Measurements from ENCODE around the gene SMG9.

DNA sequence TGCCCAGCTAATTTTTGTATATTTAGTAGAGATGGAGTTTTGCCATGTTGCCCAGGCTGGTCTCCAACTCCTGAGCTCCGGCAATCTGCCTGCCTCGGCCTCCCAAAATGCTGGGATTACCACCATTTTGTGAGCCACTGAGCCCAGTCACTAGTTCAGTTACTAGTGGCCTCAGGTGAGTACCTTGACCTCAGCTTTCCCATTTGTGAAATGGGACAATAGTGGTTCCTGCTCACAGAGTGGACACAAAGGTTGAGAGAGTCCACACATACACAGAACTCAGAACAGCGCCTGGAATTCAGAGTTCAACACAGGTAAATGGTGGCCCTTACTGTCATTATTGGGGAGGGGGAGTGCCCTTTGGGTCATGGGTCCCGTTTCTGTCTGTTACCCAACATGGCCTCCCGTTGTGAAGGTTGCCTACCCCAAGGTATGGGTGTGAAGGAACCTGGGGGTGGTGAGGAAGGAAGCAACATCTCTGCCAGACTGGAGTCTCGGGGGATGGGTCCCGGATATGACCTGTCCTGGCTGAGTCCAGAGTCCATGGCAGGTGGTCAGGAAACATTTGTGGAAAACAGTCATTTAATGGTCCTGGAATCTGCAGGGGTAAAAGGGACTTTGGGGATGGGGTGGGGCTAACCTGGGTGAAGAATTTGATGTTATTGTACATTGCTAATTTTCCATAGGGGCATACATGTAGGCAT is 50.6 kb downstream of the SMG9 start:
- TF ChIP-seq, protein P1, sequence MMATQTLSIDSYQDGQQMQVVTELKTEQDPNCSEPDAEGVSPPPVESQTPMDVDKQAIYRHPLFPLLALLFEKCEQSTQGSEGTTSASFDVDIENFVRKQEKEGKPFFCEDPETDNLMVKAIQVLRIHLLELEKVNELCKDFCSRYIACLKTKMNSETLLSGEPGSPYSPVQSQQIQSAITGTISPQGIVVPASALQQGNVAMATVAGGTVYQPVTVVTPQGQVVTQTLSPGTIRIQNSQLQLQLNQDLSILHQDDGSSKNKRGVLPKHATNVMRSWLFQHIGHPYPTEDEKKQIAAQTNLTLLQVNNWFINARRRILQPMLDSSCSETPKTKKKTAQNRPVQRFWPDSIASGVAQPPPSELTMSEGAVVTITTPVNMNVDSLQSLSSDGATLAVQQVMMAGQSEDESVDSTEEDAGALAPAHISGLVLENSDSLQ (IDR thresholded peaks at IDR 0.05), result no peak
- no peak for TF ChIP-seq FOXM1 (IDR thresholded peaks at IDR 0.05; ENCODE audit: borderline replicate concordance)
- no peak for TF ChIP-seq SP1 (IDR thresholded peaks at IDR 0.05)
- no peak for TF ChIP-seq BHLHE40 (IDR thresholded peaks at IDR 0.05; ENCODE audit: borderline replicate concordance)

All from HEK293T (cell line).